ENCODE measurements around the gene PNKD.

PNKD gene

GRCh38 chr2:218262237-218262600 is 8.1 kb upstream of the PNKD start:
- Mint-ChIP-seq H3K27ac (peak overlapping the region in 1 of 3 experiments; percentile 88), H3K4me1 (peaks cover 35% of the 10 kb centered on the region), H3K9me3 (no peaks in the 10 kb centered on the region), H3K4me3 (no peak overlapping the region), H3K27me3 (ENCODE audit: low read depth) (no peaks in the 10 kb centered on the region), H3K36me3 (ENCODE audit: low read depth) (peaks cover 21% of the 10 kb centered on the region)
- no peak for TF ChIP-seq CTCF (IDR thresholded peaks at IDR 0.05; ENCODE audit: unreplicated experiment in 3 of 3)

GRCh38 chr2:218262631-218263586 is 7.4 kb upstream of the PNKD start:
- H3K27me3 Mint-ChIP-seq (ENCODE audit: low read depth) = no peaks in the 10 kb centered on the region
- no peaks in the 10 kb centered on the region for H3K9me3 Mint-ChIP-seq
- H3K36me3 Mint-ChIP-seq (ENCODE audit: low read depth) = peaks cover 26% of the 10 kb centered on the region
- TF ChIP-seq CTCF (IDR thresholded peaks at IDR 0.05; ENCODE audit: unreplicated experiment in 3 of 3) = no peak
- peaks cover 35% of the 10 kb centered on the region for H3K4me1 Mint-ChIP-seq
- no peak overlapping the region for H3K4me3 Mint-ChIP-seq
- peak overlapping the region in 2 of 3 experiments; percentile 22 to 25 for H3K27ac Mint-ChIP-seq

GRCh38 chr2:218263817-218264641 is 6.3 kb upstream of the PNKD start:
- no peaks in the 10 kb centered on the region for H3K27me3 Mint-ChIP-seq (ENCODE audit: low read depth)
- no peak overlapping the region for H3K4me3 Mint-ChIP-seq
- no peaks in the 10 kb centered on the region for H3K9me3 Mint-ChIP-seq
- H3K27ac Mint-ChIP-seq = peak overlapping the region in 1 of 3 experiments; percentile 18
- no peak for TF ChIP-seq CTCF (IDR thresholded peaks at IDR 0.05; ENCODE audit: unreplicated experiment in 3 of 3)
- H3K36me3 Mint-ChIP-seq (ENCODE audit: low read depth) = peaks cover 26% of the 10 kb centered on the region
- H3K4me1 Mint-ChIP-seq = peaks cover 31% of the 10 kb centered on the region

GRCh38 chr2:218264773-218265561 is 5.4 kb upstream of the PNKD start:
- peaks cover 26% of the 10 kb centered on the region for H3K4me1 Mint-ChIP-seq
- H3K27ac Mint-ChIP-seq = no peak overlapping the region
- H3K36me3 Mint-ChIP-seq (ENCODE audit: low read depth) = peaks cover 30% of the 10 kb centered on the region
- TF ChIP-seq CTCF (IDR thresholded peaks at IDR 0.05; ENCODE audit: unreplicated experiment in 3 of 3) = no peak
- H3K27me3 Mint-ChIP-seq (ENCODE audit: low read depth) = no peaks in the 10 kb centered on the region
- peak overlapping the region; percentile 31 to 59 (median 34) for H3K4me3 Mint-ChIP-seq
- no peaks in the 10 kb centered on the region for H3K9me3 Mint-ChIP-seq

- Mint-ChIP-seq H3K4me3 (peak overlapping the region; percentile 31 to 63 (median 59)), H3K4me1 (peaks cover 22% of the 10 kb centered on the region), H3K36me3 (ENCODE audit: low read depth) (peaks cover 30% of the 10 kb centered on the region), H3K27me3 (ENCODE audit: low read depth) (no peaks in the 10 kb centered on the region), H3K27ac (no peak overlapping the region), H3K9me3 (no peaks in the 10 kb centered on the region)
- TF ChIP-seq CTCF (IDR thresholded peaks at IDR 0.05; ENCODE audit: unreplicated experiment in 3 of 3) = no peak
Measured at GRCh38 chr2:218265626-218266025, 4.7 kb upstream of the PNKD start.

All from nephron (organoid).